Thyroid gland (tissue), 4 donors: ENCODE measurements around the gene STIM1.

ENCODE experiments used
- POLR2A ChIP-seq, 2 donors: fragments of 450-650 bp; IDR thresholded peaks; one replicate each; pipeline ENCODE4 v1.6.1; 2017; ENCODE audit warnings: antibody characterized with exemption in 2 of 2, mild to moderate bottlenecking in 2 of 2, moderate library complexity in 1 of 2
- TF ChIP-seq, protein P1 (sequence below), 6 experiments: fragments of 200-600 bp in 3 of 6; fragments of 450-650 bp in 3 of 6; sonication (generic) in 3 of 6; IDR thresholded peaks; one replicate each; pipeline ENCODE4 v1.5.1; 2016 to 2019; ENCODE audit warnings: antibody characterized with exemption in 6 of 6, mild to moderate bottlenecking in 2 of 6, inconsistent platforms in 1 of 6, moderate library complexity in 1 of 6

GRCh38 chr11:3853899-3854659 lies 1.4 kb upstream of the STIM1 start:
- TF ChIP-seq, protein P1, sequence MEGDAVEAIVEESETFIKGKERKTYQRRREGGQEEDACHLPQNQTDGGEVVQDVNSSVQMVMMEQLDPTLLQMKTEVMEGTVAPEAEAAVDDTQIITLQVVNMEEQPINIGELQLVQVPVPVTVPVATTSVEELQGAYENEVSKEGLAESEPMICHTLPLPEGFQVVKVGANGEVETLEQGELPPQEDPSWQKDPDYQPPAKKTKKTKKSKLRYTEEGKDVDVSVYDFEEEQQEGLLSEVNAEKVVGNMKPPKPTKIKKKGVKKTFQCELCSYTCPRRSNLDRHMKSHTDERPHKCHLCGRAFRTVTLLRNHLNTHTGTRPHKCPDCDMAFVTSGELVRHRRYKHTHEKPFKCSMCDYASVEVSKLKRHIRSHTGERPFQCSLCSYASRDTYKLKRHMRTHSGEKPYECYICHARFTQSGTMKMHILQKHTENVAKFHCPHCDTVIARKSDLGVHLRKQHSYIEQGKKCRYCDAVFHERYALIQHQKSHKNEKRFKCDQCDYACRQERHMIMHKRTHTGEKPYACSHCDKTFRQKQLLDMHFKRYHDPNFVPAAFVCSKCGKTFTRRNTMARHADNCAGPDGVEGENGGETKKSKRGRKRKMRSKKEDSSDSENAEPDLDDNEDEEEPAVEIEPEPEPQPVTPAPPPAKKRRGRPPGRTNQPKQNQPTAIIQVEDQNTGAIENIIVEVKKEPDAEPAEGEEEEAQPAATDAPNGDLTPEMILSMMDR (IDR thresholded peaks at IDR 0.05), result no peak
- peak in 1 of 2 donors; percentile 20 for TF ChIP-seq POLR2A (IDR thresholded peaks at IDR 0.05)
